ENCODE data around the gene CAMTA1. TPM values are rescaled to one million over a fixed set of nuclear protein-coding genes. Genes with fewer than 3 reads are reported as not detected.
"Not testable (repeated sequence)": the region's sequence is repeated elsewhere in the genome, so short reads cannot be mapped to it uniquely, and the experiment has no call there.

CAMTA1 gene
- total RNA-seq, 1 experiment from 2014 or later: 69.5 TPM

DNA sequence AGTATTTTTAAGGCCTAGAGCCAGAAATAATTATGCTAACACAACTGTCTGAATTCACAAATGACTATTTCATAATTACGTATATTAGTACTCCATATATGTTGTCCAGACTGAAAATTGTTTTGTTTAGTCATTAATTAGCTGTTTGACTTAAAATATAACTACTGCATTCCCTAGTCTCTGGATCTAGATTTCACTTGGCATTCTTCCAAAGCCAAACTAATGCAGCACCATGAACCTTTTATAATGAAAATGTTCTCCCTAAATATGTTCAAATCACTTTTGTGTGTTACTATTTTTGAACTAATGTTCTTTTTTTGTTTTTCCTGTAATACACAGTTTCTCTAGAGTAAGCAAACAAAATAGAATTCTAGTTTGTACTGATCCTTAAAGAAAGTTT lies 46.1 kb downstream of the CAMTA1 start:
- POLR2A ChIA-PET: no interaction called here

DNA sequence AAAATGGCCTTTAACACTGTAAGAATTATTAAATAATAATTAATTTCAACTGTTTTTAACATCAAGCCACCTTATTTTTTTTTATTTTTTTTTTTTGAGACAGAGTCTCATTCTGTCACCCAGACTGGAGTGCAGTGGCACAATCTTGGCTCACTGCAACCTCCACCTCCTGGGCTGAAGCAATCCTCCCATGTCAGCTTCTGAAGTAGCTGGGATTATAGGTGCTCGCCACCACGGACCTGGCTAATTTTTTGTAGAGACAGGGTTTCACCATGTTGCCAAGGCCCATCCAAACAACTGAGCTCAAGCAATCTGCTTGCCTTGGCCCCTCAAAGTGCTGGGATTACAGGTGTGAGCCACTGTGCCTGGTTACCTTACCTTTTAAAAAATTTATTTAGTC lies 46.8 kb downstream of the CAMTA1 start:
- H3K9ac ChIP-seq (ENCODE audit: low read length); CTCF ChIA-PET; H3K79me2 ChIP-seq (ENCODE audit: insufficient read depth, low read length); H3K4me2 ChIP-seq (ENCODE audit: low read length); H3K36me3 ChIP-seq (ENCODE audit: control insufficient read depth in 1 of 2, insufficient read depth in 2 of 2, low read length in 2 of 2); BruUV-seq (replicated peaks); H4K20me1 ChIP-seq (ENCODE audit: insufficient read depth); H3K27ac ChIP-seq (ENCODE audit: low read depth, low read length); intact Hi-C loops (cut with micrococcal nuclease); ATAC-seq; DNase-seq (ENCODE audit: low read depth, low spot score); POLR2A ChIA-PET; H3K9me2 ChIP-seq (ENCODE audit: insufficient read depth); H3K27me3 ChIP-seq (ENCODE audit: insufficient read depth, low read length); H3K4me1 ChIP-seq (ENCODE audit: control insufficient read depth in 1 of 2, insufficient read depth in 2 of 2, low read length in 2 of 2); H3K9me3 ChIP-seq (ENCODE audit: control insufficient read depth in 1 of 2, insufficient read depth in 1 of 2, low read depth in 1 of 2, low read length in 2 of 2); H3K4me3 ChIP-seq (replicated peaks in 1 of 2; ENCODE audit: low read depth in 1 of 2, low read length in 2 of 2); H2AFZ ChIP-seq (ENCODE audit: low read depth, low read length, poor library complexity, severe bottlenecking); RAD21 ChIA-PET (ENCODE audit: low non-redundant PET in 1 of 2, low total read pairs in 2 of 2, uncharacterized antibody in 2 of 2, unreplicated experiment in 2 of 2): not testable (repeated sequence)

More for the DNA sequence above, 46.1 kb downstream of the CAMTA1 start:
- TF ChIP-seq CEBPB (IDR thresholded peaks at IDR 0.05; ENCODE audit: low read depth) (no peak), EZH2phosphoT487 (IDR thresholded peaks at IDR 0.05; ENCODE audit: borderline replicate concordance) (no peak), EGR1 (IDR thresholded peaks at IDR 0.05; ENCODE audit: low read depth) (no peak), POLR2A (IDR thresholded peaks at IDR 0.05; ENCODE audit: borderline replicate concordance, extremely low read depth, insufficient read depth, insufficient read length) (no peak), SIN3A (IDR thresholded peaks at IDR 0.05; ENCODE audit: low read depth) (no peak), POLR2AphosphoS5 (IDR thresholded peaks at IDR 0.05; ENCODE audit: low read depth, low read length) (no peak), EZH2 (IDR thresholded peaks at IDR 0.05) (no peak), FOSL1 (IDR thresholded peaks at IDR 0.05; ENCODE audit: low read depth) (no peak), CBX3 (IDR thresholded peaks at IDR 0.05; ENCODE audit: low read depth) (no peak), RAD21 (IDR thresholded peaks at IDR 0.05; ENCODE audit: low read depth) (no peak), ZFX (IDR thresholded peaks at IDR 0.05) (no peak), SP1 (IDR thresholded peaks at IDR 0.05; ENCODE audit: low read depth) (no peak), YY1 (IDR thresholded peaks at IDR 0.05; ENCODE audit: extremely low read depth, insufficient replicate concordance, low read depth, low read length) (no peak)
- TF ChIP-seq, protein P1, sequence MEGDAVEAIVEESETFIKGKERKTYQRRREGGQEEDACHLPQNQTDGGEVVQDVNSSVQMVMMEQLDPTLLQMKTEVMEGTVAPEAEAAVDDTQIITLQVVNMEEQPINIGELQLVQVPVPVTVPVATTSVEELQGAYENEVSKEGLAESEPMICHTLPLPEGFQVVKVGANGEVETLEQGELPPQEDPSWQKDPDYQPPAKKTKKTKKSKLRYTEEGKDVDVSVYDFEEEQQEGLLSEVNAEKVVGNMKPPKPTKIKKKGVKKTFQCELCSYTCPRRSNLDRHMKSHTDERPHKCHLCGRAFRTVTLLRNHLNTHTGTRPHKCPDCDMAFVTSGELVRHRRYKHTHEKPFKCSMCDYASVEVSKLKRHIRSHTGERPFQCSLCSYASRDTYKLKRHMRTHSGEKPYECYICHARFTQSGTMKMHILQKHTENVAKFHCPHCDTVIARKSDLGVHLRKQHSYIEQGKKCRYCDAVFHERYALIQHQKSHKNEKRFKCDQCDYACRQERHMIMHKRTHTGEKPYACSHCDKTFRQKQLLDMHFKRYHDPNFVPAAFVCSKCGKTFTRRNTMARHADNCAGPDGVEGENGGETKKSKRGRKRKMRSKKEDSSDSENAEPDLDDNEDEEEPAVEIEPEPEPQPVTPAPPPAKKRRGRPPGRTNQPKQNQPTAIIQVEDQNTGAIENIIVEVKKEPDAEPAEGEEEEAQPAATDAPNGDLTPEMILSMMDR (IDR thresholded peaks at IDR 0.05 in 2 of 3, conservative IDR thresholded peaks at IDR 0.05 in 1 of 3; ENCODE audit: borderline replicate concordance in 1 of 3, insufficient read depth in 1 of 3, low read depth in 2 of 3, low read length in 2 of 3): no peak
- TF ChIP-seq, protein P2, sequence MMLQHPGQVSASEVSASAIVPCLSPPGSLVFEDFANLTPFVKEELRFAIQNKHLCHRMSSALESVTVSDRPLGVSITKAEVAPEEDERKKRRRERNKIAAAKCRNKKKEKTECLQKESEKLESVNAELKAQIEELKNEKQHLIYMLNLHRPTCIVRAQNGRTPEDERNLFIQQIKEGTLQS (IDR thresholded peaks at IDR 0.05): no peak
- TF ChIP-seq, protein P3, sequence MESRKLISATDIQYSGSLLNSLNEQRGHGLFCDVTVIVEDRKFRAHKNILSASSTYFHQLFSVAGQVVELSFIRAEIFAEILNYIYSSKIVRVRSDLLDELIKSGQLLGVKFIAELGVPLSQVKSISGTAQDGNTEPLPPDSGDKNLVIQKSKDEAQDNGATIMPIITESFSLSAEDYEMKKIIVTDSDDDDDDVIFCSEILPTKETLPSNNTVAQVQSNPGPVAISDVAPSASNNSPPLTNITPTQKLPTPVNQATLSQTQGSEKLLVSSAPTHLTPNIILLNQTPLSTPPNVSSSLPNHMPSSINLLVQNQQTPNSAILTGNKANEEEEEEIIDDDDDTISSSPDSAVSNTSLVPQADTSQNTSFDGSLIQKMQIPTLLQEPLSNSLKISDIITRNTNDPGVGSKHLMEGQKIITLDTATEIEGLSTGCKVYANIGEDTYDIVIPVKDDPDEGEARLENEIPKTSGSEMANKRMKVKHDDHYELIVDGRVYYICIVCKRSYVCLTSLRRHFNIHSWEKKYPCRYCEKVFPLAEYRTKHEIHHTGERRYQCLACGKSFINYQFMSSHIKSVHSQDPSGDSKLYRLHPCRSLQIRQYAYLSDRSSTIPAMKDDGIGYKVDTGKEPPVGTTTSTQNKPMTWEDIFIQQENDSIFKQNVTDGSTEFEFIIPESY (IDR thresholded peaks at IDR 0.05; ENCODE audit: extremely low read depth, insufficient replicate concordance, low read length): no peak
- TF ChIP-seq, protein P4, sequence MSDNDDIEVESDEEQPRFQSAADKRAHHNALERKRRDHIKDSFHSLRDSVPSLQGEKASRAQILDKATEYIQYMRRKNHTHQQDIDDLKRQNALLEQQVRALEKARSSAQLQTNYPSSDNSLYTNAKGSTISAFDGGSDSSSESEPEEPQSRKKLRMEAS (IDR thresholded peaks at IDR 0.05): no peak
- BruUV-seq (replicated peaks): no TSS peak
- Histone ChIP-seq H3K9ac (ENCODE audit: low read length) (no peak overlapping the region), H3K27ac (ENCODE audit: low read depth, low read length) (no peak overlapping the region), H3K4me2 (ENCODE audit: low read length) (no peak overlapping the region), H3K36me3 (ENCODE audit: control insufficient read depth in 1 of 2, insufficient read depth in 2 of 2, low read length in 2 of 2) (no peaks in the 10 kb centered on the region), H3K4me1 (ENCODE audit: control insufficient read depth in 1 of 2, insufficient read depth in 2 of 2, low read length in 2 of 2) (no peaks in the 10 kb centered on the region), H3K9me3 (ENCODE audit: control insufficient read depth in 1 of 2, insufficient read depth in 1 of 2, low read depth in 1 of 2, low read length in 2 of 2) (no peaks in the 10 kb centered on the region), H3K27me3 (ENCODE audit: insufficient read depth, low read length) (no peaks in the 10 kb centered on the region), H3K9me2 (ENCODE audit: insufficient read depth) (no peaks in the 10 kb centered on the region), H2AFZ (ENCODE audit: low read depth, low read length, poor library complexity, severe bottlenecking) (no peak overlapping the region), H4K20me1 (ENCODE audit: insufficient read depth) (0 out of 2 replicates have a peak, but pooled peaks cover 2% of the 10 kb centered on the region), H3K4me3 (replicated peaks in 1 of 2; ENCODE audit: low read depth in 1 of 2, low read length in 2 of 2) (no peak overlapping the region), H3K79me2 (ENCODE audit: insufficient read depth, low read length) (peaks cover 12% of the 10 kb centered on the region; the same call in 1 of the 2 replicates)
- intact Hi-C loops (cut with micrococcal nuclease): no loop called here
- RAD21 ChIA-PET (ENCODE audit: low non-redundant PET in 1 of 2, low total read pairs in 2 of 2, uncharacterized antibody in 2 of 2, unreplicated experiment in 2 of 2): no interaction called here
- CTCF ChIA-PET: no interaction called here
- ATAC-seq (no peak), DNase-seq (ENCODE audit: low read depth, low spot score) (no peak)

All from HCT116 (cell line).